H1 (cell line): ENCODE results near the gene MAGI1. TPM values are rescaled to one million over a fixed set of nuclear protein-coding genes. Genes with fewer than 3 reads are reported as not detected.

Experiments
- MAX ChIP-seq: IDR thresholded peaks from 2 replicates; pipeline ENCODE4 v1.6.1; 2012; ENCODE audit warnings: inconsistent platforms
- YY1 ChIP-seq: IDR thresholded peaks from 2 replicates; pipeline ENCODE4 v1.6.1; 2011; ENCODE audit warnings: low read depth, mild to moderate bottlenecking, low read length
- polyA plus RNA-seq, 7 experiments: library from polyadenylated mRNA; depleted of rRNA in 3 of 7; stranded (reverse) in 5 of 7; unstranded in 2 of 7; fragments of >200 nt in 5 of 7; fragments of 200-250 nt in 2 of 7; gene quantifications; 1 replicate in 5 of 7; 2 replicates in 1 of 7; 4 replicates in 1 of 7; pipeline versions ENCODE4 v1.2.1 to v1.2.3, GENCODE V29; 2011 to 2013; ENCODE audit warnings: missing spikeins in 2 of 7, mixed read lengths in 2 of 7
- total RNA-seq: library from RNA; stranded (reverse); fragmentation: NEBNext Ultra II Directional; extraction: Animal tissue kit (Norgen Biotek cat#: 25700); gene quantifications from 2 replicates; pipeline ENCODE4 v1.2.1, GENCODE V29; 2021

Gene MAGI1
- total and polyA plus RNA-seq, 2 of the 8 experiments (the other 6 are each of a cell fraction or from before 2014, with no cell fraction given), result 19.8 to 78.0 TPM

DNA sequence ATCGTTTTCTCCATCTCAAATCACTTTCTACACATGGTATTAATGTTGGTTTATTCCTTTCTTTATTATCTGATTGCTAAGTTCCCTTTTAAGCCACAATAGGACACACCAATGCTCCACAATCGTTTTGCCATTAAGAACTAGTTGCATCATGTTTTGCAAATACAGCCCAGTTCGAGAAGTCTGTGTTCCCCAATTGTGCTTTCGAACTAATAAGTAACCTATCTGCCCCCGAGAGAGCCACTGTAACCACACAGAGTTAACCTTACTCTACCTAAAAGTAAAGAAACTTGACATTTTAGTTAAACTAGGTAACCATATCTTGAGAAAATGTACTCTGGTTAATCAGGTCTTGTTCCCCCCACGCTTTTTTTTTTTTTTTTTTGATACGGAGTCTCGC lies 39.1 kb downstream of the MAGI1 start (continued):
- TF ChIP-seq YY1 (no peak), MAX (no peak)
